Muscle layer of colon (tissue), 2 donors: ENCODE results near the gene EARS2.

ENCODE experiments used
- H3K27ac ChIP-seq: one replicate; pipeline ENCODE4 v1.7.0; 2013; ENCODE audit warnings: low read depth, mild to moderate bottlenecking, low read length, moderate library complexity
- H3K27me3 ChIP-seq, 2 donors: one replicate each; pipeline ENCODE4 v1.7.0; 2013; ENCODE audit warnings: low read length in 2 of 2, mild to moderate bottlenecking in 2 of 2; ENCODE audit not compliant: insufficient read depth in 2 of 2, control insufficient read depth in 1 of 2
- H3K36me3 ChIP-seq: one replicate; pipeline ENCODE4 v1.7.0; 2013; ENCODE audit warnings: mild to moderate bottlenecking, low read length; ENCODE audit not compliant: insufficient read depth
- H3K4me1 ChIP-seq: one replicate; pipeline ENCODE4 v1.7.0; 2013; ENCODE audit warnings: mild to moderate bottlenecking, low read length; ENCODE audit not compliant: insufficient read depth
- H3K4me3 ChIP-seq, 2 donors: one replicate each; pipeline ENCODE4 v1.7.0; 2013; ENCODE audit warnings: low read length in 2 of 2, low read depth in 1 of 2, mild to moderate bottlenecking in 1 of 2, moderate library complexity in 1 of 2
- H3K9ac ChIP-seq: one replicate; pipeline ENCODE4 v1.7.0; 2013; ENCODE audit warnings: low read length
- H3K9me3 ChIP-seq: one replicate; pipeline ENCODE4 v1.7.0; 2013; ENCODE audit warnings: mild to moderate bottlenecking, low read length
- donor health status: abdominal sarcoma.
- donor health status: Adenocarcinoma of cecum.

Gene EARS2

GRCh38 chr16:23538919-23539278 is 18.3 kb downstream of the EARS2 start:
- no peak overlapping the region for H3K9ac ChIP-seq
- H3K36me3 ChIP-seq = peaks cover 35% of the 10 kb centered on the region
- H3K27ac ChIP-seq = no peak overlapping the region
- no peaks in the 10 kb centered on the region for H3K27me3 ChIP-seq
- H3K4me3 ChIP-seq = no peak overlapping the region
- H3K9me3 ChIP-seq = no peaks in the 10 kb centered on the region
- H3K4me1 ChIP-seq = no peaks in the 10 kb centered on the region

- Histone ChIP-seq H3K4me3 (no peak overlapping the region), H3K9me3 (no peaks in the 10 kb centered on the region), H3K9ac (no peak overlapping the region), H3K36me3 (peaks cover 32% of the 10 kb centered on the region), H3K27me3 (no peaks in the 10 kb centered on the region), H3K27ac (no peak overlapping the region), H3K4me1 (no peaks in the 10 kb centered on the region)
These were observed 19.8 kb downstream of the EARS2 start for GRCh38 chr16:23537390-23537789.

- Histone ChIP-seq H3K9ac (no peak overlapping the region), H3K27me3 (no peaks in the 10 kb centered on the region), H3K27ac (no peak overlapping the region), H3K4me1 (no peaks in the 10 kb centered on the region), H3K4me3 (no peak overlapping the region), H3K36me3 (peaks cover 40% of the 10 kb centered on the region), H3K9me3 (no peaks in the 10 kb centered on the region)
These were observed 21.2 kb downstream of the EARS2 start for GRCh38 chr16:23535901-23536300.

- no peak overlapping the region for H3K4me3 ChIP-seq
These were observed 22.0 kb downstream of the EARS2 start for GRCh38 chr16:23534868-23535860.

GRCh38 chr16:23532448-23532847 is 24.7 kb downstream of the EARS2 start:
- H3K36me3 ChIP-seq = peaks cover 52% of the 10 kb centered on the region
- H3K27ac ChIP-seq = no peak overlapping the region
- H3K27me3 ChIP-seq = no peaks in the 10 kb centered on the region
- no peak overlapping the region for H3K9ac ChIP-seq
- H3K4me3 ChIP-seq = no peak overlapping the region
- no peaks in the 10 kb centered on the region for H3K9me3 ChIP-seq
- no peaks in the 10 kb centered on the region for H3K4me1 ChIP-seq

More at GRCh38 chr16:23534868-23535860, 22.0 kb downstream of the EARS2 start:
- Histone ChIP-seq H3K9me3 (no peaks in the 10 kb centered on the region), H3K4me1 (no peaks in the 10 kb centered on the region), H3K27ac (no peak overlapping the region), H3K27me3 (no peaks in the 10 kb centered on the region), H3K9ac (no peak overlapping the region), H3K36me3 (peaks cover 36% of the 10 kb centered on the region)

GRCh38 chr16:23530062-23530461 is 27.1 kb downstream of the EARS2 start:
- Histone ChIP-seq H3K27me3 (no peaks in the 10 kb centered on the region), H3K9me3 (no peaks in the 10 kb centered on the region), H3K9ac (no peak overlapping the region), H3K36me3 (peaks cover 50% of the 10 kb centered on the region), H3K4me1 (no peaks in the 10 kb centered on the region), H3K27ac (no peak overlapping the region), H3K4me3 (no peak overlapping the region)

- Histone ChIP-seq H3K9ac (no peak overlapping the region), H3K4me3 (no peak overlapping the region), H3K36me3 (peaks cover 50% of the 10 kb centered on the region), H3K27ac (no peak overlapping the region), H3K4me1 (no peaks in the 10 kb centered on the region), H3K9me3 (no peaks in the 10 kb centered on the region), H3K27me3 (no peaks in the 10 kb centered on the region)
These were observed 28.4 kb downstream of the EARS2 start for GRCh38 chr16:23528644-23529310.

GRCh38 chr16:23527961-23528643 is 29.0 kb downstream of the EARS2 start:
- Histone ChIP-seq H3K9ac (no peak overlapping the region), H3K4me3 (no peak overlapping the region), H3K27me3 (no peaks in the 10 kb centered on the region), H3K36me3 (peaks cover 54% of the 10 kb centered on the region), H3K9me3 (no peaks in the 10 kb centered on the region), H3K4me1 (no peaks in the 10 kb centered on the region), H3K27ac (no peak overlapping the region)

GRCh38 chr16:23524886-23525285 is 32.3 kb downstream of the EARS2 start:
- Histone ChIP-seq H3K27ac (no peak overlapping the region), H3K9ac (no peak overlapping the region), H3K9me3 (no peaks in the 10 kb centered on the region), H3K4me1 (no peaks in the 10 kb centered on the region), H3K27me3 (no peaks in the 10 kb centered on the region), H3K36me3 (peaks cover 45% of the 10 kb centered on the region), H3K4me3 (no peak overlapping the region)

- no peak overlapping the region for H3K27ac ChIP-seq
- H3K9me3 ChIP-seq = no peaks in the 10 kb centered on the region
- no peaks in the 10 kb centered on the region for H3K4me1 ChIP-seq
- H3K27me3 ChIP-seq = no peaks in the 10 kb centered on the region
- H3K9ac ChIP-seq = no peak overlapping the region
- H3K36me3 ChIP-seq = peaks cover 42% of the 10 kb centered on the region
- H3K4me3 ChIP-seq = no peak overlapping the region
These were observed 33.2 kb downstream of the EARS2 start for GRCh38 chr16:23523876-23524385.

GRCh38 chr16:23523321-23523720 is 33.8 kb downstream of the EARS2 start:
- no peaks in the 10 kb centered on the region for H3K4me1 ChIP-seq
- no peaks in the 10 kb centered on the region for H3K9me3 ChIP-seq
- H3K9ac ChIP-seq = no peak overlapping the region
- H3K36me3 ChIP-seq = peaks cover 36% of the 10 kb centered on the region
- H3K27ac ChIP-seq = no peak overlapping the region
- H3K27me3 ChIP-seq = no peaks in the 10 kb centered on the region
- no peak overlapping the region for H3K4me3 ChIP-seq
